Muscle layer of colon (tissue), 2 donors: ENCODE data around the gene MVK.
"Not testable (repeated sequence)": the region's sequence is repeated elsewhere in the genome, so short reads cannot be mapped to it uniquely, and the experiment has no call there.

ENCODE experiments used
- H3K27ac ChIP-seq: one replicate; pipeline ENCODE4 v1.7.0; 2013; ENCODE audit warnings: low read depth, mild to moderate bottlenecking, low read length, moderate library complexity
- H3K27me3 ChIP-seq, 2 donors: one replicate each; pipeline ENCODE4 v1.7.0; 2013; ENCODE audit warnings: low read length in 2 of 2, mild to moderate bottlenecking in 2 of 2; ENCODE audit not compliant: insufficient read depth in 2 of 2, control insufficient read depth in 1 of 2
- H3K36me3 ChIP-seq: one replicate; pipeline ENCODE4 v1.7.0; 2013; ENCODE audit warnings: mild to moderate bottlenecking, low read length; ENCODE audit not compliant: insufficient read depth
- H3K4me1 ChIP-seq: one replicate; pipeline ENCODE4 v1.7.0; 2013; ENCODE audit warnings: mild to moderate bottlenecking, low read length; ENCODE audit not compliant: insufficient read depth
- H3K4me3 ChIP-seq, 2 donors: one replicate each; pipeline ENCODE4 v1.7.0; 2013; ENCODE audit warnings: low read length in 2 of 2, low read depth in 1 of 2, mild to moderate bottlenecking in 1 of 2, moderate library complexity in 1 of 2
- H3K9ac ChIP-seq: one replicate; pipeline ENCODE4 v1.7.0; 2013; ENCODE audit warnings: low read length
- H3K9me3 ChIP-seq: one replicate; pipeline ENCODE4 v1.7.0; 2013; ENCODE audit warnings: mild to moderate bottlenecking, low read length
- donor health status: abdominal sarcoma.
- donor health status: Adenocarcinoma of cecum.

Gene MVK

DNA sequence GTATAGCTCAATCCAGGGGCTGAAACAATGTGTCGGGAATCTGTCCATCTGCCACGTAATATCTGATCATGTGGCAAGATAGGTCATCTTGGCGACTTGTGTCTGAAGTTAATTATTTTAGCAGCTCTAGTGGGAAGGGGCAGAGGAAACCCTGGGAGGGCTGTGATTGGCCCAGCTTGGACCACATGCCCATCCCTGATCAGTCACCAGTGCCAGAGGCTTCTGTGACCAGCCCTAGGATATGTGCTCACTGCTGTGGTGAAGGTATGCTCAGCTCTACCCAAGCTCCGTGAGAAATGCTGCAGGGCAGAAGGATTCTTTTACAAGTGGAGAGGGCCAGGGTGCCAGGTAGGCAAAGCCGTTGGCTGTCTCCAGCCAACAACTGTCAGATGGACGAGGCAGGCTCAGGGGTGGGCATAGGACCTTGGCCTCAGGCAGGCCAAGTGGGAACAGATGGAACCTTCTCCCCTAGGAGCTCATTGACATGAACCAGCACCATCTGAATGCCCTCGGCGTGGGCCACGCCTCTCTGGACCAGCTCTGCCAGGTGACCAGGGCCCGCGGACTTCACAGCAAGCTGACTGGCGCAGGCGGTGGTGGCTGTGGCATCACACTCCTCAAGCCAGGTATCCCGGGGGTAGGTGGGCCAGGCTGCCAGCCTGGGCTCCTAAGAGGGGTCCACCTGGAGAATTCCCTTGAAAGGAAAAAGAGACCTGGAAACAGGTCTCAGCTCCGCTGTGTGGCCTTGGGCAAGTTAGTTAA is 21.1 kb downstream of the MVK start:
- H3K36me3 ChIP-seq: peaks cover 5% of the 10 kb centered on the region
- H3K4me3 ChIP-seq: no peak overlapping the region
- H3K9me3 ChIP-seq: no peaks in the 10 kb centered on the region
- H3K27ac ChIP-seq: no peak overlapping the region
- no peaks in the 10 kb centered on the region for H3K27me3 ChIP-seq
- H3K9ac ChIP-seq: no peak overlapping the region
- peaks cover 13% of the 10 kb centered on the region for H3K4me1 ChIP-seq

DNA sequence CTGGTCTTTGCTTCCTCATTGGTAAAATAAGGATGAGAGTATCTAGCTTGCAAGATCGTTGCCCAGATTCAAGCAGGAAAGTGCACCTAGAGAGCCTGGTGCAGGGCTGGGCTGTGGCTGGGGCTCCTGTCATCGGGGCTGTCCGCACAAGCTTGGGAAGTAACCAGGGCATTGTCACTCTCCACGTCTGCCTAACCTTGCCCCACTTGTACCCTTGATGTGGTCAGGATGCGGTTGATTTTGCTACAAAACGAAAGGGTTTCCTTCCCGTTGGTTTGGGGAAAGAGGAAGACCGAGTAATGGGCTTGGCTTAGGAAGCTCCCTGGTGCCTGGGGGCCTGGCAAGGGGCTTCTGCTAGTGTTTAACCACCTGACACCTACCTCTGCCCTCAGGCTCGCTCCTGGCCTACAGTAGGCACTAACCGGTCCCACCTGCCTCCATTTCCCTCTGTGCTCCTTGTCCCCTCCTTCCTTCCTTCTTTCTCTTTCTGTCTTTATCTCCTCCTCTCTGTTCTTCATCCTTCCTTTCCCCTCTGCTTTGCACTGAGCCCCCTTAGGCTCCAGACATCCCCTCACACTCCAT is 21.8 kb downstream of the MVK start:
- H3K36me3 ChIP-seq: peaks cover 5% of the 10 kb centered on the region
- H3K27ac ChIP-seq: no peak overlapping the region
- H3K9me3 ChIP-seq: no peaks in the 10 kb centered on the region
- H3K9ac ChIP-seq: no peak overlapping the region
- H3K27me3 ChIP-seq: no peaks in the 10 kb centered on the region
- peaks cover 13% of the 10 kb centered on the region for H3K4me1 ChIP-seq
- H3K4me3 ChIP-seq: no peak overlapping the region

DNA sequence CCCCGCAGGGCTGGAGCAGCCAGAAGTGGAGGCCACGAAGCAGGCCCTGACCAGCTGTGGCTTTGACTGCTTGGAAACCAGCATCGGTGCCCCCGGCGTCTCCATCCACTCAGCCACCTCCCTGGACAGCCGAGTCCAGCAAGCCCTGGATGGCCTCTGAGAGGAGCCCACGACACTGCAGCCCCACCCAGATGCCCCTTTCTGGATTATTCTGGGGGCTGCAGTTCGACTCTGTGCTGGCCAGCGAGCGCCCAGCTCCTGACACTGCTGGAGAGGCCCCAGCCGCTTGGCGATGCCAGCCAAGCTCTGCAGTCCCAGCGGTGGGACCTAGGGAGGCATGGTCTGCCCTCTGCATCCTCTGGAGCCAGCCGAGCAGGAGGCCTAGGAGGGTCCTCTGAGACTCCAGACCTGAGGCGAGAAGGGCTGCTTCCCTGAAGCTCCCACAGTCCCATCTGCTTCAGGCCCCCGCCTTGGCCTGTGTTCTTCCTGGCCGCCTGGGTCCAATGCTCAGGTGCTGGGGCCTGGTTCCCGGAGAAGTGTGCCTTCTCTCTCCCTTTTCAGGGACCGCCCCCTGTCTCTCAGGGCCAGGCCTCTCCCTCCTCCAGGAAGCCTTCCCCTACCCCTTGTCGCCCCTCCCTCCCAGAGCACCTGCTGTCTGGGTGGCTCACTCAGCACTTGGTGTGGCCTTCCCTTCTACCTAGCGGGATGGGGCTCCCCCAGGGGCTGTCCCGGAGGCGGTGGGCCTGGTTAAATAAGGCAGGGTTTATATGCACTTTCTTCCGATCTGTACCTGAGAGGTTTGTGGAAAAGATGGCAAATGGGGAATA is 23.0 kb downstream of the MVK start:
- H3K4me1 ChIP-seq: peaks cover 13% of the 10 kb centered on the region
- no peaks in the 10 kb centered on the region for H3K27me3 ChIP-seq
- no peak overlapping the region for H3K27ac ChIP-seq
- H3K36me3 ChIP-seq: peaks cover 5% of the 10 kb centered on the region
- no peaks in the 10 kb centered on the region for H3K9me3 ChIP-seq
- no peak overlapping the region for H3K4me3 ChIP-seq
- H3K9ac ChIP-seq: no peak overlapping the region

DNA sequence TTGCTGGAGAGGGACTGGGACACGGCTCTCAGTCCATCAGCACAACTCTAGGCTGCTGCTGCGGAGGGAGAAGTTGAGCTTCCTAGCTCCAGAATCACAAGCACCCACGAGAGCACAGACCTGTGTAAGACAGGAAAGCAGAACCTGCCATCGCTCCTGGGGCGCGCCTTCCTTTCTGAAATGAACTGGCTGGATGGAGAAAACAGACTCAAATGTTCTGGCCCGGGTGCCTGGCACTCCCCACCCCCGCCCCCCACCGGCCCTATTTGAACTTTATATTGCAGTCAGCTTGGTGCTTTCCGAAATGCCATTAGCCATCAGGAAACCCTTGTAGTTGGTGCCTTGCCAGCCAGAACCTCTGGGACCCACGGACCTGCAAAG is 23.8 kb downstream of the MVK start:
- no peaks in the 10 kb centered on the region for H3K27me3 ChIP-seq
- H3K9ac ChIP-seq: no peak overlapping the region
- H3K27ac ChIP-seq: no peak overlapping the region

DNA sequence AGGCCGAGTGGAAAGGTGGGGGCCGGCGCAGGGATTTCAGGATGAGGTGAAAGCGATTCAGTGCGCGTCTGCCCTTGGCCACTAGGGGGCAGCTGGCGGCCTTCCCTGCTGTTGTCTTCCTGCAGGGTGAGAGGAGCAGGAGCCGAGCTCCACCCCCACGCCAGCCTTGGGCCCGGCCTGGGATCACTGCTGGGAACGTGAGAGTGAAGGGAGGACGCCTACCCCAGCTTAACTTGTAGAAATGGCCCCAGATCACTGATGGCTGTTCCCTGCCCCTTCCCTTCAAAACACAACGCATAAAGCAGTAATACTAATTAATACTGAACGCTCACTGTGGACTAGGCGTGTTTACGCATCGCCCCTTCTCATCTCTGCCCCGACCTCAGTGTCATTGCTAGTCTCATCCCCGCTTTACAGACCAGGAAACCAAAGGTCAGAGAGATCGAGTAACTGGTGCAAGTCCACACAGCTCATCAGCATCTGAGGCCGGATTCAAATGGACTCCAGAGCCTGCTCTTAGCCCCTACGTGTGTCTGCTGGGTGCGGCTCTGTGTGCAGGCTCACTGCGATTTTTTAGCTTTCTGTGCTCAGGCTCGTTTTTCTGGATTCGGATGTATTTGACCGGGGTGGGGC is 24.3 kb downstream of the MVK start:
- no peaks in the 10 kb centered on the region for H3K27me3 ChIP-seq
- H3K4me3 ChIP-seq: no peak overlapping the region
- H3K9ac ChIP-seq: no peak overlapping the region
- no peak overlapping the region for H3K27ac ChIP-seq
- H3K4me1 ChIP-seq: peaks cover 13% of the 10 kb centered on the region
- no peaks in the 10 kb centered on the region for H3K9me3 ChIP-seq
- peaks cover 5% of the 10 kb centered on the region for H3K36me3 ChIP-seq

More for the DNA sequence above, 23.8 kb downstream of the MVK start:
- Histone ChIP-seq H3K4me1 (peaks cover 13% of the 10 kb centered on the region), H3K9me3 (no peaks in the 10 kb centered on the region), H3K36me3 (peaks cover 5% of the 10 kb centered on the region), H3K4me3 (no peak overlapping the region)

DNA sequence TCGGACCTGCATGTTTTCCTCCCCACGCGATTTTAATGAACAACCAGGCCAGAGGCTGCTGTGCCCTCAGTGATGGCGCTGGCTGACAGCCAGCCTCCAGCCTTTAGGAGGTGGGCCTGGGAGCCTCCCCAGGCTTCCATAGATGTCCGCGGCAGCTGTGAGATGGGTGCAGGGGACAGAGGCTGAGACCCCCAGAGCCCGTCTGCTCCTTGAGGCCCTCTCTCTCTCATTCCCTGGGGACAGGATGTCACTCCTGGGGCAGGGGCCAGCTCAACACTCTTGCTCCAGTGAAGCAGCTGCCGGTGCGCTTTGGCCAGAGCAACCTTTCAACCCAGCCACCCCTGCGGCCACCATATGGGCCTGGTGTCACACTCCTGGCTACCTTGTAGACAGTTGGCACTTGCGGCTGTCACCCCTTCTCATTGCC is 24.8 kb downstream of the MVK start:
- H3K9me3 ChIP-seq: no peaks in the 10 kb centered on the region
- H3K4me1 ChIP-seq: peaks cover 13% of the 10 kb centered on the region
- H3K4me3 ChIP-seq: no peak overlapping the region
- H3K27ac ChIP-seq: no peak overlapping the region
- H3K27me3 ChIP-seq: no peaks in the 10 kb centered on the region
- H3K9ac ChIP-seq: no peak overlapping the region
- H3K36me3 ChIP-seq: peaks cover 5% of the 10 kb centered on the region

DNA sequence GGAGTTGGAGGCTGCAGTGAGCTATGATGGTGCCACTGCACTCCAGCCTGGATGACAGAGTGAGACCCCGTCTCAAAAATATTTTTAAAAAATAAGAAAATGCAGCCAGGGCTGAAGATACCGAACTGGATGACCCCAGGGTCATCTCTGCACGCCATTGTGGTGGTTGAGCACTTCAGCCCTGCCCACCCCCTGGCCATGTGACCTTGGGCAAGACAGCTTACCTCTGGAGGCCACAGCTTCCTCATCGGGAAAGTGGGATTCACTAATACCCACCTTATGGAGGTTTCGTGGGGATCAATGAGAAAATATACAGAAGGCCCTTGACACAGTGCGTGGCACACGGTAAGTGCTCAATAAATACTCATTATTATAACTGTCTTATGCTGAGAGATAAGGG is 25.5 kb downstream of the MVK start:
- H3K9ac ChIP-seq: no peak overlapping the region
- H3K27me3 ChIP-seq: no peaks in the 10 kb centered on the region
- H3K36me3 ChIP-seq: peaks cover 2% of the 10 kb centered on the region
- no peak overlapping the region for H3K27ac ChIP-seq
- H3K4me3 ChIP-seq: no peak overlapping the region
- H3K9me3 ChIP-seq: no peaks in the 10 kb centered on the region
- H3K4me1 ChIP-seq: peaks cover 13% of the 10 kb centered on the region

DNA sequence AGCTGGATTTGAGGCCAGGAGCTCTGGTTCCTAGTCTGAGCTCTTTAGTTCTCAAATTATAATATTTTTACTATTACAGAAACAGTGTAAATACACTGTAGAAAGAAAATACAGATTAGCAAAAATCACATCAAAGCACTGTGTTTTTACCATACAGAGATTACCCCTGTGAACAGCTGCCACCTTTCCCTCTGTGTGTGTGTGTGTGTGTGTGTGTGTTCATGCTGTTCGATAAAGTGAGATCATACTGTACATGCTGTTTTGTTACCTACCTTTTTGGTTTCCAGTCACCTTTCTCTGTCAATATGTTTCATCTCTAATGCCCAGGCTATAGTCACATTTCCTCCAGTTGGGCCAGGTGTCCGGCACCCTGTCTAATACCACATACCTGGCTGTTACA is 26.9 kb downstream of the MVK start:
- no peak overlapping the region for H3K27ac ChIP-seq
- no peaks in the 10 kb centered on the region for H3K27me3 ChIP-seq
- H3K9me3 ChIP-seq: no peaks in the 10 kb centered on the region
- H3K4me1 ChIP-seq: peaks cover 13% of the 10 kb centered on the region
- no peak overlapping the region for H3K9ac ChIP-seq
- H3K4me3 ChIP-seq: no peak overlapping the region
- H3K36me3 ChIP-seq: no peaks in the 10 kb centered on the region

DNA sequence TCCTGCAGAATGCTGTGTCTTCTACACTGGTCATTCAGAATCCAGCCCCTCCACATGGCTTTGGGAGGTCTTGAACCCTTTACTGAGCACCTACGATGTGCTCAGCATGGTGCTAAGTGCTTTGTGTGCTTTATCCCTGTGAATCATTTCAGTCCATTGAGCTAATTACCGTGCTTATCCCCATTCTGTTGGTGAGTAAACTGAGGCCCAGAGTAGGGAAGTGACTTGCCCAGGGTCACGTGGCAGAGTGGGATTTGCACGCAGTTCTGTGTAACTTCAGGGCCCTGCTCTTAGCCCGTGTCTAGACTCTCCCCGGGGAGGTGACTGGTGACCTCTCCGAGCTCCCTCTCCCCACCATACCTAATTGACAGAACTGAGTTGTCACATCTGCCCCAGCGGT is 27.4 kb downstream of the MVK start:
- H3K9me3 ChIP-seq: no peaks in the 10 kb centered on the region
- peaks cover 13% of the 10 kb centered on the region for H3K4me1 ChIP-seq
- no peak overlapping the region for H3K4me3 ChIP-seq
- H3K27me3 ChIP-seq: no peaks in the 10 kb centered on the region
- no peak overlapping the region for H3K27ac ChIP-seq
- no peaks in the 10 kb centered on the region for H3K36me3 ChIP-seq
- H3K9ac ChIP-seq: no peak overlapping the region

DNA sequence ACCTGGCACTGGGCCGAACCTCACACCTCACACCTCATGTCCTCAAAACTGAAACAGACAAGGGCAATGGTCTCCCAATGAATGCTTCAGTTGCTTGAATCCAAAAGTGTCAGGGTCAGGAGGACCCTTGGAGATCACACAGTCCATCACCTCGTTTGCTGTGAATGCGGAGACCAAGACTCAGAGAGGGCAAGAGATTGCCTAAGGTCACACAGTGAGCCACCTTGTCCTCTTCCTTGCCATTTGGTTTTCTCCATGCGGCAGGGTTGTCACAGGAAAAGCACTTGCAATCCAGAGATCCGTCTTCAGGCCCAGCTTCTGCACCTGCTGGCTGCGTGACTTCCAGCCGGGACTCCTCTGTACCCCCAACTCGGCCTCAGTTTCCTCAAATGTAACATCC is 28.0 kb downstream of the MVK start:
- Histone ChIP-seq H3K9me3 (no peaks in the 10 kb centered on the region), H3K27ac (no peak overlapping the region), H3K36me3 (no peaks in the 10 kb centered on the region), H3K4me3 (no peak overlapping the region), H3K9ac (no peak overlapping the region), H3K27me3 (no peaks in the 10 kb centered on the region), H3K4me1 (peaks cover 13% of the 10 kb centered on the region)

DNA sequence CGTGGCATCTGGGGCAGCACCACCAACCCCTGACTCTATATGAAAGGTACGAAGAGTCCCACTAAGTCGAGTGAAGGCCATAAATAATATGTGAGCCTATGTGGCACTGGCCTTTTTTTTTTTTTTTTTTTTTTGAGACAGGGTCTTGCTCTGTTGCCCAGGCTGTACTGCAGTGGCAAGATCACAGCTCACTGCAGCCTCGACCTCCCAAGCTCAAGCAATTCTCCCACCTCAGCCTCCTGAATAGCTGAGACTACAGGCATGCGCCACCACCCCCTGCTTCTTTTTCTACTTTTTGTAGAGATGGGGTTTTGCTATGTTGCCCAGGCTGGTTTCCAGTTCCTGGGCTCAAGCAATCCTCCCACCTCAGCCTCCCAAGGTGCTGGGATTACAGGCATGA is 28.5 kb downstream of the MVK start:
- H3K9ac ChIP-seq, H3K27me3 ChIP-seq, H3K9me3 ChIP-seq, H3K27ac ChIP-seq, H3K36me3 ChIP-seq, H3K4me3 ChIP-seq: not testable (repeated sequence)
- peaks cover 13% of the 10 kb centered on the region for H3K4me1 ChIP-seq
